A172 (cell line): Measurements from ENCODE around the gene KCNQ1. TPM values are rescaled to one million over a fixed set of nuclear protein-coding genes. Genes with fewer than 3 reads are reported as not detected.

Experiments
- DNase-seq: peaks from one replicate; pipeline ENCODE4 v3.0.0-alpha.2; 2015; ENCODE audit warnings: low spot score
- total RNA-seq: library from RNA; depleted of rRNA; stranded (reverse); fragments of >200 nt; shearing (Covaris generic); gene quantifications from 2 replicates; pipeline ENCODE4 v1.2.3, GENCODE V29; 2014

KCNQ1 gene
- total RNA-seq, 1 experiment from 2014 or later = 3.5 TPM

GRCh38 chr11:2728663-2729332 is 284.0 kb downstream of the KCNQ1 start:
- DNase-seq = no peak

GRCh38 chr11:2729841-2730240 is 285.0 kb downstream of the KCNQ1 start:
- no peak for DNase-seq

GRCh38 chr11:2730272-2731129 is 285.7 kb downstream of the KCNQ1 start:
- DNase-seq = no peak

GRCh38 chr11:2731130-2732125 is 286.6 kb downstream of the KCNQ1 start:
- DNase-seq = no peak

- DNase-seq = no peak
These were observed 287.6 kb downstream of the KCNQ1 start for GRCh38 chr11:2732261-2732939.

- no peak for DNase-seq
These were observed 288.3 kb downstream of the KCNQ1 start for GRCh38 chr11:2732940-2733628.

- DNase-seq = peak; percentile 39
These were observed 289.6 kb downstream of the KCNQ1 start for GRCh38 chr11:2734181-2735052.

GRCh38 chr11:2735053-2735589 is 290.3 kb downstream of the KCNQ1 start:
- DNase-seq = no peak

- DNase-seq = no peak
These were observed 291.9 kb downstream of the KCNQ1 start for GRCh38 chr11:2736577-2737225.

- peak; percentile 48 for DNase-seq
These were observed 292.4 kb downstream of the KCNQ1 start for GRCh38 chr11:2737226-2737590.

- peak; percentile 67 for DNase-seq
These were observed 293.1 kb downstream of the KCNQ1 start for GRCh38 chr11:2737866-2738265.

GRCh38 chr11:2738551-2739431 is 294.0 kb downstream of the KCNQ1 start:
- DNase-seq = no peak

GRCh38 chr11:2739531-2740274 is 294.9 kb downstream of the KCNQ1 start:
- DNase-seq = no peak

- no peak for DNase-seq
These were observed 295.6 kb downstream of the KCNQ1 start for GRCh38 chr11:2740275-2740940.

- DNase-seq = peak; percentile 6
These were observed 296.2 kb downstream of the KCNQ1 start for GRCh38 chr11:2741006-2741376.

- peak; percentile 79 for DNase-seq
These were observed 296.7 kb downstream of the KCNQ1 start for GRCh38 chr11:2741377-2742131.
